NT2/D1 (cell line): ENCODE results near the gene PDCD4.

Experiments used
- DNase-seq: peaks from one replicate; pipeline ENCODE4 v3.0.0-alpha.2; 2011; ENCODE audit warnings: low read depth, low spot score
- H3K27me3 ChIP-seq: 2 replicates; pipeline ENCODE4 v1.6.0; 2011; ENCODE audit warnings: mild to moderate bottlenecking; ENCODE audit not compliant: insufficient read length, insufficient read depth
- H3K36me3 ChIP-seq: 2 replicates; pipeline ENCODE4 v1.6.1; 2011; ENCODE audit warnings: mild to moderate bottlenecking, low read length, mixed read lengths; ENCODE audit not compliant: insufficient read depth, insufficient read length
- H3K4me1 ChIP-seq: 2 replicates; pipeline ENCODE4 v1.5.1; 2011; ENCODE audit not compliant: insufficient read depth, insufficient read length
- H3K4me3 ChIP-seq: 2 replicates; pipeline ENCODE4 v1.5.1; 2011; ENCODE audit warnings: low read depth; ENCODE audit not compliant: insufficient read length
- H3K9ac ChIP-seq: 2 replicates; pipeline ENCODE4 v1.6.0; 2011; ENCODE audit warnings: low read depth; ENCODE audit not compliant: insufficient read length
- H3K9me3 ChIP-seq: 2 replicates; pipeline ENCODE4 v1.5.1; 2011; ENCODE audit warnings: mild to moderate bottlenecking, low read length; ENCODE audit not compliant: insufficient read depth
- SUZ12 ChIP-seq: IDR thresholded peaks from 2 replicates; pipeline ENCODE4 v1.6.1; 2011; ENCODE audit not compliant: insufficient read length, insufficient read depth; ENCODE audit errors: extremely low read depth
- YY1 ChIP-seq: IDR thresholded peaks from 2 replicates; pipeline ENCODE4 v1.6.1; 2011; ENCODE audit not compliant: insufficient read length, insufficient read depth
- ZNF274 ChIP-seq: IDR thresholded peaks from 2 replicates; pipeline ENCODE4 v1.6.1; 2011; ENCODE audit warnings: mild to moderate bottlenecking, low read depth, low read length

Gene PDCD4

GRCh38 chr10:110827875-110828274 lies 43.9 kb upstream of the PDCD4 start:
- H3K9ac ChIP-seq, result no peak overlapping the region
- DNase-seq, result no peak
- TF ChIP-seq ZNF274, result no peak
- TF ChIP-seq YY1, result no peak
- no peak for TF ChIP-seq SUZ12
- no peaks in the 10 kb centered on the region for H3K36me3 ChIP-seq
- H3K27me3 ChIP-seq, result no peaks in the 10 kb centered on the region
- H3K9me3 ChIP-seq, result no peaks in the 10 kb centered on the region
- peaks cover 3% of the 10 kb centered on the region for H3K4me1 ChIP-seq
- no peak overlapping the region for H3K4me3 ChIP-seq

GRCh38 chr10:110828525-110828924 lies 43.2 kb upstream of the PDCD4 start:
- Histone ChIP-seq H3K9me3 (no peaks in the 10 kb centered on the region), H3K9ac (no peak overlapping the region), H3K36me3 (no peaks in the 10 kb centered on the region), H3K4me3 (no peak overlapping the region), H3K4me1 (peaks cover under 1% of the 10 kb centered on the region), H3K27me3 (no peaks in the 10 kb centered on the region)
- TF ChIP-seq SUZ12, result no peak
- no peak for TF ChIP-seq YY1
- TF ChIP-seq ZNF274, result no peak
- no peak for DNase-seq

GRCh38 chr10:110829721-110830410 lies 41.9 kb upstream of the PDCD4 start:
- H3K9ac ChIP-seq, result no peak overlapping the region
- H3K4me1 ChIP-seq, result peaks cover 3% of the 10 kb centered on the region
- no peaks in the 10 kb centered on the region for H3K27me3 ChIP-seq
- H3K4me3 ChIP-seq, result no peak overlapping the region
- TF ChIP-seq SUZ12 (no peak), YY1 (no peak), ZNF274 (no peak)
- H3K36me3 ChIP-seq, result no peaks in the 10 kb centered on the region
- H3K9me3 ChIP-seq, result no peaks in the 10 kb centered on the region
- no peak for DNase-seq

- Histone ChIP-seq H3K9me3 (no peaks in the 10 kb centered on the region), H3K4me1 (peaks cover 6% of the 10 kb centered on the region), H3K9ac (no peak overlapping the region), H3K27me3 (no peaks in the 10 kb centered on the region), H3K4me3 (no peak overlapping the region), H3K36me3 (no peaks in the 10 kb centered on the region)
- no peak for TF ChIP-seq YY1
- TF ChIP-seq SUZ12, result no peak
- TF ChIP-seq ZNF274, result no peak
- no peak for DNase-seq
Observed at GRCh38 chr10:110833234-110833940, 38.3 kb upstream of the PDCD4 start.

GRCh38 chr10:110833941-110834628 lies 37.6 kb upstream of the PDCD4 start:
- no peak overlapping the region for H3K4me3 ChIP-seq
- H3K27me3 ChIP-seq, result no peaks in the 10 kb centered on the region
- no peaks in the 10 kb centered on the region for H3K9me3 ChIP-seq
- H3K9ac ChIP-seq, result no peak overlapping the region
- TF ChIP-seq SUZ12, result no peak
- no peak for TF ChIP-seq YY1
- TF ChIP-seq ZNF274, result no peak
- peaks cover 6% of the 10 kb centered on the region for H3K4me1 ChIP-seq
- no peaks in the 10 kb centered on the region for H3K36me3 ChIP-seq
- DNase-seq, result no peak

- H3K36me3 ChIP-seq, result no peaks in the 10 kb centered on the region
- no peak overlapping the region for H3K9ac ChIP-seq
- TF ChIP-seq YY1, result no peak
- no peak for TF ChIP-seq ZNF274
- DNase-seq, result peak; percentile 20
- H3K27me3 ChIP-seq, result no peaks in the 10 kb centered on the region
- H3K4me3 ChIP-seq, result no peak overlapping the region
- H3K4me1 ChIP-seq, result peaks cover 6% of the 10 kb centered on the region
- H3K9me3 ChIP-seq, result no peaks in the 10 kb centered on the region
Observed at GRCh38 chr10:110834629-110835301, 37.0 kb upstream of the PDCD4 start.

- Histone ChIP-seq H3K27me3 (no peaks in the 10 kb centered on the region), H3K4me3 (no peak overlapping the region), H3K9ac (no peak overlapping the region), H3K4me1 (peaks cover 6% of the 10 kb centered on the region), H3K36me3 (no peaks in the 10 kb centered on the region), H3K9me3 (no peaks in the 10 kb centered on the region)
- DNase-seq, result no peak
- TF ChIP-seq ZNF274 (no peak), YY1 (no peak), SUZ12 (no peak)
Observed at GRCh38 chr10:110835841-110836240, 35.9 kb upstream of the PDCD4 start.
